GM18951 (cell line): ENCODE data around the gene HTT-AS.
A peak's percentile ranks its signal among the peaks of the same experiment; 100 is the strongest.
"Not testable (repeated sequence)": the region's sequence is repeated elsewhere in the genome, so short reads cannot be mapped to it uniquely, and the experiment has no call there.

ENCODE experiments used
- POLR2A ChIP-seq: IDR thresholded peaks from 4 replicates; pipeline ENCODE4 v1.6.1; 2011; ENCODE audit warnings: mild to moderate bottlenecking; ENCODE audit not compliant: insufficient read length, insufficient read depth; ENCODE audit errors: extremely low read depth
- in situ Hi-C: fragments of 300-500 bp; cut with MboI; formaldehyde crosslinking; loops from one replicate; pipeline ENCODE4 v1.12.0; 2022; ENCODE audit warnings: low sequenced_read_pairs, mixed read lengths, inconsistent platforms; ENCODE audit not compliant: unreplicated experiment

The HTT-AS gene

DNA sequence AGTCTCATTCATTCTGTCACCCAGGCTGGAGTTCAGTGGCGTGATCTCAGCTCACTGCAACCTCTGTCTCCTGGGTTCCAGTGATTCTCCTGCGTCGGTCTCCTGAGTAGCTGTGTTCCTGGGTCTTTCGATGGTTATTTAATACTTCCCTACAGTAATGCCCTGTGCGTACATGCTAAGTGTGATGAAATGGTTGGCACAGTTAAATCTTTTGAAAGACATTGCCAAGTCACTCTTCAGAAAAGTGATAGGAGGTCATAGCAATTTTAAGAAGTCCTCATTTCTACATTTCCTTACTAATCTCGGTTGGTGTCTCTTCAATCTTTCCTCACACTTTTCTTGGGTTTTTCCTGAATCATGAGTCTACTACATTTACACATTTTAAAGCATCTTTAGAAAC is 14.4 kb downstream of the HTT-AS start:
- in situ Hi-C loops: no loop called here
- TF ChIP-seq POLR2A: no peak

DNA sequence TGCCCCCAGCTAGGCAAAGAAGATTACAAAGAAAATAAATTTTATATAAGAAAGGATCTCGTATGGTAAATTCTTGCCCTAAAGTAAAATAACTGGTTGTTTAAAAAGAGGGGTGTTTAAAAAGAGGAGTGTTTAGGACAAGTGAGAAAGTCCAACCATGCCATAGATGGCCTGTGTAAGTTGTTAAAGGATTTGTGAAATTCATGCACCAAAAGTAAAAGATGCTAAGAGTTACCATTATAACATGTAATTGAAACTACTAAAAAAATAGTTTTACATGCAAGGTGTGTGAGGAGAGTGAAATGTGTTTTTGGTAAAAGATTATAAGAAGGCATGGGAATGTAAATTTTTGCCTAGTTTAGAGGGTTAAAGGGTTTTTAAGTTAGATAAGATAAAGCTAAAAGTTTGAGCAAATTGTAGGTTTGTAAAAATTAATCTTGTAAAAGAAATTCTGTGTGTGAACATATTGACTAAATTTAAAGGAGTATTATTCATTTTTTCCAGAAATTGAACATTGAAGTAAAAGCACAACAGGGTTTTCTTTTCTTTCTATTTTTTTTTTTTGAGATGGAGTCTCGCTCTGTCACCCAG is 20.1 kb downstream of the HTT-AS start:
- in situ Hi-C loops: no loop called here
- no peak for TF ChIP-seq POLR2A

DNA sequence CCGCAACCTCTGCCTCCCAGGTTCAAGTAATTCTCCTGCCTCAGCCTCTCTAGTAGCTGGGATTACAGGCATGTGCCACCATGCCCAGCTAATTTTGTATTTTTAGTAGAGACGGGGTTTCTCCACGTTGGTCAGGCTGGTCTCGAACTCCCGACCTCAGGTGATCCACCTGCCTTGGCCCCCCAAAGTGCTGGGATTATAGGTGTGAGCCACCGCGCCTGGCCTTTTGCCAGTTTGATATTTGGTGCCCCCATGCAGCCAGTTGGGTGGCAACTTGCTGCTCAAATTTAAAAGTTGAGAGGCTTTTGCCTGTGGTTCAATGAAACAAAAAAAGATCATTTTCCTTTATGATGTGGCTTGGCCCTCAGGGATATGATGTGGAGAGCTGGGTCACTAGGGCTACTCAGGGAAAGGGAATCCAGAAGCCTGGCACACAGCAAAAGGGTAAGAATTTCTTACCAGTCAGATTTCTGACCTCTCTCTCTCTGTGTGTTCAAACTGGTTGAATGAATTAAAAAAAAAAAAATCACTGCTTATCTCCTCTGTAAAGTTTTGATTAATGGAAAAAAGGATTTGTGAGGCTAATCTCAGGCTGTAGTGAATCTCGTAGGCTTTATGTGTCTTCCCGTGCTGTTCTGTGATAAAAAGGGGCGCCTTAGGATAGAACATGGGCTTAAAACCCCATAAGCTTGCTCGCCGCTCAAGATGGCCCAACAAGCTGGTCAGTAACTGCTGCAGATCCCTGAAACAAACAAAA is 23.0 kb downstream of the HTT-AS start:
- in situ Hi-C loops: not testable (repeated sequence)

DNA sequence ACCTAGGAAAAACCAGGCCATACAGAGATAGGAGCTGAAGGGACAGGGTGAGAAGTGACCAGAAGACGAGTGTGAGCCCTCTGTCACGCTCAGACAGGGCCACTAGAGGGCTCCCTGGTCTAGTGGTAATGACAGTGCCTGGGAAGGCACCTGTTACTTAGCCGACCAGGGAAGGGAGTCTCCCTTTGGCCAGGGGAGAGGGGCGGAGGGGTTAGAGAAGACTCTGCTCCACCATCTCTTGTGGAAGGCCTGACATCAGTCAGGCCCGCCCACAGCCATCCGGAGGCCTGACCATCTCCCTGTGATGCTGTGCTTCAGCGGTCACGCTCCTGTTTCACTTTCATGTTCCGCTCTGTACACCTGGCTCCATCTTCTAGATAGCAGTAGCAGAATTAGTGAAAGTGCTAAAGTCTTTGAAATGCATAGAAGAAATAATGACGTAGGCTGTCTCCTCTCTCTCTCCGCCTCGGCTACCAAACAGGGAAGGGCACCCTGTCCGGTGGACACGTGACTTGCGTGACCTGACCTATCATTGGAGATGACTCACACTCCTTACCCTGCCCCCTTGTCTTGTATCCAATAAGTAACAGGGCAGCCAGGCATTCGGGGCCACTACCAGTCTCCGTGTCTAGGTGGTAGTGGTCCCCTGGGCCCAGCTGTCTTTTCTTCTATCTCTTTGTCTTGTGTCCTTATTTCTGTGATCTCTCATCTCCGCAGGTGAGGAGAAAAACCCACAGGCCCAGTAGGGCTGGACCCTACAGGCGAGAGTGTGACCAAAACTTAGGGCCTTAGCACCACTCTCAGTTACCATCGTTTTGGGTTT is 26.7 kb downstream of the HTT-AS start:
- in situ Hi-C loops: no loop called here

DNA sequence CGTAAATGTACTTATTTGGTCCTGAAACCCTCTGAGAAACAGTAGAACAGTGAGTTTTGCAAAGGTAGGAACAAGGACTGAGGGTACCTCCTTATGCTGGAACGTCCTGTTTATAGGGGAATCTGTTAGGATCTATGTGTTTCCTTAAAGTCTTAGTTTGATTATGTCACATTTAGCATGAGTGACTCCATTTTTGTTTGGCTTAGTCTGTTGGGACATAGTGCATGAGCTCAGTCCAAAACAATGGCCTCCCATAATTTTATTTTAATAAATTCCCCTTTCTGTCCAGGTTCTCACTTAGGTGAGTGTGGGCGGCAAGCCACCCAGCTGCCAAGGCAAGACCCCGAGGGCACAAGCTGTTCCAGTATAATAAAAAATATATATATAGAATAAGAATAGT is 27.7 kb downstream of the HTT-AS start:
- no peak for TF ChIP-seq POLR2A
- in situ Hi-C loops: no loop called here

More for the DNA sequence above, 26.7 kb downstream of the HTT-AS start:
- peak; percentile 20 for TF ChIP-seq POLR2A

DNA sequence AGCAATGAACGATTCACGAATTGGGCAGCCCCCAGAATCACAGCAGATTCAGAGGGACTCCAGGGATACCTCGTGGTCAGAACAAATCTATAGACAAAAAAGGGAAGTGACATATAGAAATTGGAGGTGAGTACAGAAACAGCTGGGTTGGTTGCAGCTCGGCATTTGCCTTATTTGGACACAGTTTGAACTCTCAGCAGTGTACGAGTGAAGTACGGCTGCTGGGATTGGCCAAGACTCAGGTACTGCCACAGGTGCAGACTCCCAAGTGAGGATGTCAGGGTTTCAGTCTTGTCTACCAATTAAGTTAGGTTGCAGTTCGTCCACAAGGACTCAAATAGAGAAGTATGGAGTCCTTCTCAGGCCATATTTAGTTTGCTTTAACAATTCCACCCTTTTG is 28.2 kb downstream of the HTT-AS start:
- in situ Hi-C loops: no loop called here
- no peak for TF ChIP-seq POLR2A

DNA sequence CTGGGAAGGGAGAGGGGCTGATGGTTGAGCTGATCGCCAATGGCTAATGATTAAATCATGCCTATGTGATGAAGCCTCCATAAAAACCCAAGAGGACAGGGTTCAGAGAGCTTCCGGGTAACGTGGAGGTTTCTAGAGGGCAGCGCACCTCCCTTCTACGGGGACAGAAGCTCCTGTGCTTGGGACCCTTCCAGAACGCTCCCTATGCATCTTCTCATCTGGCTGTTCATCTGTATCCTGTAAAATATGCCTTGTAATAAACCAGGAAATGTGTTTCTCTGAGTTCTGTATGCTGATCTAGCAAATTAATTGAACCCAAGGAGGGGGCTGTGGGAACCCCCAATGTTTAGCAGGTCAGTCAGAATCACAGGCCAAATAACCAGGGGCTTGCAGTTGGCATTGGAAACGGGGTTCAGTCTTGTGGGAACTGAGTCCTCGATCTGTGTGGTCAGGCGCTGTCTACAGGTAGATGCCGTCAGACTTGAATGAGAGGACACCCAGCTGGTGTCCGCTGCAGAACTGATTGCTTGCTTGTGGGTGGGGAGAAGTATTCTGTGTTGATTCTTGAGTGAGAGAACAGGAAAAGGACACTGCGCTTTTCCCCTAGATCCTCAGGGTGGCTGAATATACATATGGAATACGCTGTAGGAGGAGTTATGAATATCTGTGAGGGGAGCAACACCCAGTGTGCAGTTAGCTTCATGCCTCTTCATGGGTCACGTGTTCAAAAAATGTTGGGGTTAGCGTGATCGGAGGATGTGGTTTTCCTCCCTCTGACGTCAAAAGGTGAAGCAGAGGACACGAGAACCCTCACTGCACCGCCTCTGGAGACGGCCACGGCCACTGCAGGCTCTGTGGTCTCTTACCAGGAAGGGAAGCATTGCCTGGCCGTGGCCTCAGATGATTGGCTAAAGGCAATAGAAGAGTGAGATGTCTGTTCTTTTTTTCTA is 29.2 kb downstream of the HTT-AS start:
- in situ Hi-C loops: no loop called here
- TF ChIP-seq POLR2A: no peak

DNA sequence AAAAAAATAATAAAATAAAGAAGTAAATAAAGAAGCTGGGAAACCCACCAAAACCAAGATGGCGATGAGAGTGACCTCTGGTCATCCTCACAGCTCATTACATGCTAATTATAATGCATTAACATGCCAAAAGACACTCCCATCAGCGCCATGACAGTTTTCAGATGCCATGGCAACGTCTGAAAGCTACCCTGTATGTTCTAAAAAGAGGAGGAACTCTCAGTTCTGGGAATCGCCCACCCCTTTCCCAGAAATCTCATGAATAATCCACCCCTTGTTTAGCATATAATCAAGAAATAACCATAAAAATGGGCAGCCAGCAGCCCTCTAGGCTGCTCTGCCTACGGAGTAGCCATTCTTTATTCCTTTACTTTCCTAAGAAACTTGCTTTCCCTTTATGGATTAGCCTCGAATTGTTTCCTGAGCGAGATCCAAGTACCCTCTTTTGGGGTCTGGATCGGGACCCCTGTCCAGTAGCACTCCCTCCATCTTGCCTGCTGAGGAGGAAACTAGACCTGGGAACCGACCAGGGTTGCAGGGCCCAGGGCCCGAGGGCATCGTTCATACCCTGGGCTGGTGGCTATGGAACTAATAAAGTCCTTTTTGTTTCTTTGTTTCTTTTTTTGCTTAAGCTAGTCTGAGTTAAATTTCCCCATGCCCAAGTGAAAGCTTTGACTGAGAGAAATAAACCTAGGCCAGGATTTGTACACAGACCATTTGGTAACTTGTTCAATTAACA is 30.9 kb downstream of the HTT-AS start:
- TF ChIP-seq POLR2A: no peak
- in situ Hi-C loops: no loop called here

DNA sequence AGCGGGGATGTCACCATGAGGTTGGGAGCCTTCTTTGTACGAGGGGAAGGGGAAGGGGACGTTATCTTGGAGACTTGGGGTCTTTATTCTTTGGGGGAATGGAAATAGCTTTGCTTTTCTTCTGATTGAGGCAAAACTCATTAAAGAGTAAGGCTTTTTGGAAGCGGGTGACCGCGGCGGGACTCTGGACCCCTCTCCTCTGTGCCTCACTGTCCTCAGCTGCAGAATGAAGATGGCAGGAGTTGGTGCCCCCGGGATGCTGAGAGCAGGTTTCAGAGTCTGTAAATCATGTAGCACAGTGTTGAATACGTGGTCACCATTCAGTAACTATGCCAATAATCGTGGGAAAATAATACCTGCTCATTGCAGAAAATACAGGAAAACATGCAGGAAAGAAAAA is 32.1 kb downstream of the HTT-AS start:
- no peak for TF ChIP-seq POLR2A
- in situ Hi-C loops: no loop called here

DNA sequence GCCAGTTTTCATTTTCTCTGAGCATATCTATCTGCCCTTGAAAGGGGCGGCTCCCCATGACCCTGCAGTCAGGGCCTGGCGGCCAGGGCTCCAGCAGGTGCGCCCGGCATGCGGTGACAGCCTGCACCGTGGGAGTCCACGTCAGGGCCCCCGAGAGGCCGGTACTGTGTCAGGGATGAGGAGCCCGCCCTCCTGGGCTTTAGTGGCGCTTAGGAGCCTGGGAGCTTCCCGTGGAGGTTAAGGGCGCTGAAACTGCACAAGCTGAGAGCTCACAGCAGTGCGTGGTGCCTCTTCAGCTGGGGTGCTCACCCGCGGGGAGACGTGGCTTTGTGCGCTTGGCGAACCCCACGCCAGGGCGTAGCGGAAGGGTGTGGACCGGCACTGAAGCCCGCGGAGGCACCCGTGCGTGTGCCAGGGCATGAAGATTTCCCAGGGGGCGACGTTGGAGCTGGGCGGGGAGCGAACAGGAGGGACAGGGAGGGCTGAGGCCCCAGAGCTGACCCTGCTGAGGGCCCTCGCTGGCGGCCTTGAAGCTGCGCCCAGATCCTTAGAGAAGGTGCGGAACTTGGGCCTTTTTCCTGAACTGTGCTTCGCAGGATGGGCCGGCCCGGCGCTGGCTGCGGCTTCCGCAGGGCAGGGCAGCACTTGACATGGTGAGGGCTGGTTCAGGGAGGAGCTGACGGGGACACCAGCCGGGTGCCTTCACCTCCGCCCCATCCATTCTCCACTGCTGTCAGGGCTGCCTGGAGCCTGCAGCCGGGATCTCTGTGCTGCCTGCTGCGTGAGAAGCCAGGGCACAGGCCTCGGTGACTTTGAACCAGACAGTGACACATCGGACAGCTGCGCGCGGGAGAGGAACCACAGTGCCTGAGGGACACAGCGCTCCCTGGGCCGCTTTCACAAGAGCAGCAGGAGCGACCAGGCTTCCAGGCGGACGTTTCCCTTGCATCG is 32.9 kb downstream of the HTT-AS start:
- peak; percentile 43 for TF ChIP-seq POLR2A
- in situ Hi-C loops: no loop called here

DNA sequence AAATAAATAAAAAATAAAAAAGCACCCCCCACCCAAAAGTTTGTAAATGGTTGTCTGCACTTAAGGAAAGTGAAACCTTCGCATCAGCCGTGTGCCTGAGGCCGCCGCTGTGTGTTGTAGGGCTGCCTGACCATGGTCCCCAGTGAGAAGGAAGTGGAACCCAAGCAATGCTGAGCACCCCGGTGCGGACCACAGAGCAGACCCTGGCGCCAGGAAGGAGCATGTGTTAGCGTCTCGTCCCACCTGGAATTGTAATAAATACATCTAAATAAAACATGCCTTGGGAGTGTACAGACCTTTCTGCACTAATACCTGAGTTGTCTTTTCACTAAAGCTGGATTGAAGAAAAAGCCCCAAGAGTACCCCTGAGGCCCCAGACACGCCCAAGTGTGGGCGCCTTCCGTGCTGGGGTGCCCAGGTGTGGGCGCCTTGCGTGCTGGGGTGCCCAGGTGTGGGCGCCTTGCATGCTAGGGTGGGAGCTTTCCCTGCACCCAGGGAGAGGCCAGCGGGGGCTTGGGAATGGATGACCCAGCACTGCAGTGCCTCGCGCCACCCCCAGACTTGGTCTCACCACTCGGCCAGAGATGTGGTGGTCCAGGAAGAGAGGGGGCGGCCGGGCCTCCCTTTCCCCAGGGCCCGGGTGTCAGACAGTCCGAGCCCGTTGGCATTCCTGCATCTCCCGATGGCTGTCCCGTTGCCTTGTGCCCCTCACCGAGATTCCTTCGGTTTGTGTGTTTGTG is 33.7 kb downstream of the HTT-AS start:
- peak; percentile 43 for TF ChIP-seq POLR2A
- in situ Hi-C loops: no loop called here
